Measurements from ENCODE around the gene UPK3B.
A peak's percentile ranks its signal among the peaks of the same experiment; 100 is the strongest.
"Not testable (repeated sequence)": the region's sequence is repeated elsewhere in the genome, so short reads cannot be mapped to it uniquely, and the experiment has no call there.

Gene UPK3B

DNA sequence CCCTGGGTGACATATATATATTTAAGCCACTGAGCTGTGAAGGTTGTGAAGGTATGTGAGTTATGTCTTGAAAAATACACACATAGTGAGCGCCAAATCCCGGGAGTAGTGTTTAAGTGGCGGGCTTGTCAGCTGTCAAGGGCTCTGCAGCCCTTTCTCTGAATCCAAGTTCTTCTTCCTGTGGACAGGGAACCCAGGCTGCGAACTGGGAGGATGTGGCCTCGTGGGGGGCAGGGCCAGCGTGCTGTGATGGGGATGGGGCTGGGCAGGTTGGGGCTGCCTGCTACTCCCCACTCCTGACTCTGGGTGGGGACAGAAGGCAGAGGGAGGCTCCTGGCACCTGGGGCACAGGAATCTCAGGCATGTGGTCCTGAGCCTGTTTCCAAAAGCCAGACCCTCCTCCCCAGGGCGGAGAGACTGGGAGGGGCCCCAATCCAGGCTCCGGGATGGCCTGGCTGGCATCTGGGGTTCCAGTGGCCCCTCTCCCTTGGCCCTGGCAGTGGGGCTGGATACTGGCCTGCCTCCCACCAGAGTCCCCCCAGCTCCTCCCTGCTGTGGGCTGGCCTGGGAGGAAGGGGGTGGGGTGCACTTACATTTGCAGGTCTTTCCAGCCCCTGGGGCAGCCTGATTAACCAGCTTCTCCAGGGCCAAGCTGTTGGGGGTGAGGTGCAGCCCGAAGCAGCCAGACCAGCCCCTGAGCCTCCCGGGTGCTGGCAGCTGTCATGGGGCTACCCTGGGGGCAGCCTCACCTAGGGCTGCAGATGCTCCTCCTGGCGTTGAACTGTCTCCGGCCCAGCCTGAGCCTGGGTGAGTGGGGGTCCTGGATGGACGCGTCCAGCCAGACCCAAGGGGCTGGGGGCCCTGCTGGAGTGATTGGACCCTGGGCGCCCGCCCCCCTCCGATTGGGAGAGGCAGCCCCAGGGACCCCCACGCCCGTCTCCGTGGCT lies at the start of gene UPK3B:
Gene UPK3B (plus strand): TSS at position 622 of the 947 bp plus-strand sequence. CDS start 101 bp downstream, at position 723.
- peak; percentile 27 for DNase-seq

DNA sequence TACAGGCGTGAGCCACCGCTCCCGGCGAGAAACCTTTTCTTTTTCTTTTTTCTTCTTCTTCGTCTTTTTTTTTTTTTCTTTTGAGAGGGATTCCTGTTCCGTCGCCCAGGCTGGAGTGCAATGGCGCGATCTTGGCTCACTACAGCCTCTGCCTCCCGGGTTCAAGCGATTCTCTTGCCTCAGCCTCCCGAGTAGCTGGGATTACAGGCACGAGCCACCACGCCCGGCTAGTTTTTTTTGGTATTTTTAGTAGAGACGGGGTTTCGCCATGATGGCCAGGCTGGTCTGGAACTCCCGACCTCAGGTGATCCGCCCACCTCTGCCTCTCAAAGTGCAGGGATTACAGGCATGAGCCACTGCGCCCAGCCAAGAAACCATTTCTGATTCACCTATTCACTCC lies 49.6 kb upstream of the UPK3B start:
- not testable (repeated sequence) for DNase-seq

DNA sequence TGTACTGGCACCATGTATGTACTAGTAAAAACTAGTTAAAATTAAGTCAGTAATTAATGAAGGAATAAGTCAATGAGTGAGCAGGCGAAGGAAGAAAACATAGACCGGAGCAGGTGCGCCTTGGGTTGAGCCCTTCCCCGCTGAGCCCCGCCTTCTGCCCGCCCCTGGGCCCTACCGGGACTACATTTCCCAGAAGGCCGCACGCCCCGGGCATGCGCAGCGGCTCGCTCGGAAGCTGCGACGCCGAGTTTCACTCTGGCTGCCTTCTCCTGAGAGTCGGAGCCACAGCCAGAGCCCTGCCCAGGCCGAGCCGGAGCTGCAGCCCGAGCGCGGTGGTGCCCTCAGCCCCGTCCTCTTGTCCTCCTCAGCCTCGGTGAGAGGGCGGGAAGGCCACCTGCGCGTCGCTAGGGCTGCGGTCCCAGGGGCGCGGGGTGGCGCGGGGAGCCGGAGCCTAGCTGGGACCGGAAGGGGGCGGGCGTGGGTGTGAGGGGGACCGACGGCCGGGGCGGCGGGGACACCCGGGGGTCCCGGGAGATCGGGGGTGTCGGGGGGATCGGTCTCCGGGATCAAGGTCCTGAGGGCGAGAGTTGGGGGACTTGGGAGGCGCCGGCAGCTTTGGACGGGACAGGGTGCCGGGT lies 48.8 kb upstream of the UPK3B start, which contains the start of gene DTX2:
Gene DTX2 (plus strand): TSS at position 246 of the 638 bp plus-strand sequence. CDS start 18,801 bp downstream, outside the sequence.
- not testable (repeated sequence) for DNase-seq

DNA sequence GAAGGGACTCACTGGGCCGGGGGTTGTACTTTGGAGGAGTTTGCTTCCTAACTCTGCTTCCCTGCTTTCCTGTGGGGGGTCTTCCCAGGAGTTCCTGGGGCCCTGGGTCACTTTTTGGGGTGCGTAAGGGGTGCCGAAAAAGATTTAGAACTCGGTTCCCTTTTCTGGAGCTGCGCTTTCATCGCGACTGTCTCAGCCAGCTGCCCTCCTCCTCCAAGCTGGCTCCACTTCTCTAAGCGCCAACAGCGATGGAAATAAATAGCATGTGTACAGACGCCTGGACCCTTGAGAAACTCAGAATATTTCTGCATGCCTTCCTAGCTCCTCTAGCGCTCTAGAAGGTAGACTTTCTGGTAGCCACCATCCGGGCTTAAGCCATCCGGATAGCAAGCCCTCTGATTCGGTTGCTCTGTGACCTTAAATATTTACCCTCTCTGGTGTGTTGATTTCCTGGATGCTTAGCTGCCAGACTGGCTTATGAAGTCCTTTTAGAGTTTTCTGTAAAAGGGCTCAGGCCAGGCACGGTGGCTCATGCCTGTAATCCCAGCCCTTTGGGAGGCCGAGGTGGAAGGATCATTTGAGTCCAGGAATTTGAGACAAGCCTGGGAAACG lies 48.0 kb upstream of the UPK3B start:
- not testable (repeated sequence) for DNase-seq

GRCh38 chr7:76464959-76465358 lies 45.4 kb upstream of the UPK3B start:
- DNase-seq = not testable (repeated sequence)

DNA sequence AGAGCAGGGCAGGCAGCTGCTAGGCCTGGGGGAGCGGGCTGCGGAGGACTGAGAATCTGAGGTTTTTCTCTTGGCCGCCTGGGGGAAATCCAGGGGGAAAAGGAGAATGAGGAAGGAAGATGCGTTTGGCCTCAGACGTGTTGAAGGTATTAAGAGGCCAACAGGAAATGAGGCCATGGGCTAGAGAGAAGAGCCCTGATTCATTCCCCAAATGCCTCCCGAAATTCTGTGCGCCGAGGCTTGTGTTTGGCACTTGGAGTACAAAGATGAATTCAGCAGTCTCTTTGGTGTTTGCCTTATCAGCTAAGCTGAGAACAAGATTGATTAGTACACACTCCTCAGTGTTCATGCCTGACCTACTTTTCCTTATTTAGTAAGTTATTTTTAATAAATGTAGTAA lies 44.4 kb upstream of the UPK3B start:
- DNase-seq = not testable (repeated sequence)

- DNase-seq = not testable (repeated sequence)
Observed at GRCh38 chr7:76467743-76468404, 42.5 kb upstream of the UPK3B start.

DNA sequence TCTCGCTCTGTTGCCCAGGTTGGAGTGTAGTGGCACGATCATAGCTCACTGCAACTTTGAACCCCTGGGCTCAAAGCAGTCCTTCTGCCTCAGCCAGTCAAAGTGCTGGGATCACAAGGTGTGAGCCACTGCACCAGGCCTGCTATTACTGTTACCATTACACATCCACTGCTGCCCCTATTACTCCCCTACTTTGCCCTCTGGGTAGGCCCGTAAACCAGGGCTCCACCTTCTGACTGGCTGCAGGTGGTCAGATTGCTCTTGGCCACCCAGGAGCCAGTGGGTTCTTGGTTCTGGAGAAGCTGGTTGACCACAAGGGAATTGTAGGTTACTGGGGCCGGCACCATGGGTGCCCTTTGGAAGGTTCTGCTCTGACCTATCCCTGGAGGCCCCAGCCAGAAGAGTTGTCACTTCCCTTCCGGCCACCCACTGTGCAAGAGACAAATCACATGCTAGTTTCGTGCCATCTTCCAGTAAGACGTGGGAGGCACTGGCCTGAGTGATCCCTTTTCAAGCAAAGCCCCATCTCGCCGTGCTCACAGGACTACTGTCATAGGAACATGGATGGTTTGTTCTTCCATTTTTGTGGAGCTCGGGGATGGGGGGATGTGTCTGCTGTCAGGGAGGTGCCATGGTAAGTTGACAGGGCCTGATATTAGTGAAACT lies 38.7 kb upstream of the UPK3B start:
- not testable (repeated sequence) for DNase-seq

DNA sequence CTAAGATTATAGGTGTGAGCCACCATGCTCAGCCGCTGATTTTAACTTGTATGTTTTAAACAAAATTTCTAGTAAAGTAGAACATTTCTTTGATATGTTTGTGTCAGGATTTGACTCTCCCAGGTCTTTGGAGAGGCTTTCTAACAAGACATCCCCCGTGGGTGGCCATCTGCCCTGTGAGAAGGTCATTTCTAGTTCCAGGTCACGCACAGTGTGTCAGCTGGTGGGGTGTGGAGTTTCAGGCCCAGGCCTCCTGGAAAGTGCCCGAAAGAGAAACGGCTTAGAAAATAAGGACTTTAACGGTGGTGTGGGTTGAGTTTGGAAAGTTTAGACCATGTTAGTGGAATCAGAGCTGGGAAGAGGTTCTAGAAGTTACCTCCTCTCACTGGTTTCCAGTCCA lies 37.3 kb upstream of the UPK3B start:
- not testable (repeated sequence) for DNase-seq

DNA sequence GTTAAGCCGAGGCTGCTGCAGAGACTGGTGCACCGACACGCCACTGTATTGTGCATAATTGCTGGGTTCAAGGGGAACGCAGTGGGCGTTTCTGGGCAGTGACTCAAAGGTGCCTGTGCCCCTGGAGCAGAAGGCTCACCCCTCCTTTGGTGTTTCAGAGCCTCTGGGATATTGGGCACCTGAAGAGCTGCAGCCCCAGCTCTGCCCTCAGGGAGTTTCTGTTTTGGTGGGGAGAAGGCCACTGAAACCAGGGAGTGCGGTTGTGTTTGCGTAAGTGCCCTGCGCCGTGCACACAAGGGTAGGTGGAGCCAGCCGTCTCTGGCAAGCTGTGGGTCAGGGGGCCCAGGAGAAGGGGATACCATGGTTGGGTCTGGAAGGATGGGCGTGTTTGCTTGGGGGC lies 34.1 kb upstream of the UPK3B start:
- not testable (repeated sequence) for DNase-seq

DNA sequence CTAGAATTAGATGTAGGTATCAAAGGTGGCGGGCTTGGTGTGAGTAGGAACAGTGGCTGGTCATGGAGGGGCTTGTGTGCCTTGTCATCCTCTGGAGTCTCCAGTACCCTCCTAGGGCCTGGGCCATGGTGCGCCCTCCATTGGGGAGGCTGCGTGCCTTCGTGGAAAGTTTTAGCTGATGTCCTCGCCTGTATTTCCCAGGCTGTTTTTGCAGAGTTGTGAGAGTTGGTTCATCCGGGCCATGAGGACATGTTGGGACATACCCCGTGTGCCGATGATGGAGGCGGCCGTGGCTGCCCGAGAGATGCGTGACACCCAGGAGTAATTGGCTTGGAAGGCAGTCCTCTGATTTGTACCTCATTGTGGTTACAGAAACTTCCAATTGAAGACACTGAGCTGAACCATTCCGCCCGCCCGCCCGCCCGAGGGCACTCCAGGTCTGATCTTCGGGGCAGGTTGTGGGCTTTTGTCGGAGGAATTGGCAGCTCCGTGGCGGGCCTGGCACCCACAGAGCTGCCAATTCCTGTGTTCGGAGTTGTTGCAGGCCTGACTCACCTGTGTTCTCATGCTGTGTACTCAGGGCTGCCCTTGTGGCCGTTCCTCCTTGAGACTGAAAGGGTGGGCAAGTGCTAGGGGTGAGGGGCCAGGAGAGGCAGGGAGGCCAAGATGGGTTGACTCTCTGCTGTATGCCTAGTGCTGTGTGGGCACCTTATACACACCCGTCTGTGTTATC lies 33.4 kb upstream of the UPK3B start:
- not testable (repeated sequence) for DNase-seq

DNA sequence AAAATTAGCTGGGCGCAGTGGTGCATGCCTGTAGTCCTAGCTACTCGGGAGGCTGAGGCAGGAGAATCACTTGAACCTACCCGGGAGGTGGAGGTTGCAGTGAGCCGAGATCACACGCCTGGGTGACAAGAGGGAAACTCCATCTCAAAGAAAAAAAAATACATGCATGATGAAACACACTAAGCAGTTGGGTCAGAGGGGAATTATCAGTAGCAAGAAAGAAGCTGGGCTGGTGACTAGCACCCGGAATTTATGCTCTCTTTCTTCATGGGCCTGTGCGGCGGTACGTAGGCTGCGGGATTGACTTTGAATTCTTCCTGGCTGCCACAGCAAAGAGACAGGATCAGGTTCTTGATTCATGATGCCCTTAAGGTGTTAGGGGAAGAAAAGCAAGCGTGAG lies 30.7 kb upstream of the UPK3B start:
- DNase-seq = not testable (repeated sequence)

DNA sequence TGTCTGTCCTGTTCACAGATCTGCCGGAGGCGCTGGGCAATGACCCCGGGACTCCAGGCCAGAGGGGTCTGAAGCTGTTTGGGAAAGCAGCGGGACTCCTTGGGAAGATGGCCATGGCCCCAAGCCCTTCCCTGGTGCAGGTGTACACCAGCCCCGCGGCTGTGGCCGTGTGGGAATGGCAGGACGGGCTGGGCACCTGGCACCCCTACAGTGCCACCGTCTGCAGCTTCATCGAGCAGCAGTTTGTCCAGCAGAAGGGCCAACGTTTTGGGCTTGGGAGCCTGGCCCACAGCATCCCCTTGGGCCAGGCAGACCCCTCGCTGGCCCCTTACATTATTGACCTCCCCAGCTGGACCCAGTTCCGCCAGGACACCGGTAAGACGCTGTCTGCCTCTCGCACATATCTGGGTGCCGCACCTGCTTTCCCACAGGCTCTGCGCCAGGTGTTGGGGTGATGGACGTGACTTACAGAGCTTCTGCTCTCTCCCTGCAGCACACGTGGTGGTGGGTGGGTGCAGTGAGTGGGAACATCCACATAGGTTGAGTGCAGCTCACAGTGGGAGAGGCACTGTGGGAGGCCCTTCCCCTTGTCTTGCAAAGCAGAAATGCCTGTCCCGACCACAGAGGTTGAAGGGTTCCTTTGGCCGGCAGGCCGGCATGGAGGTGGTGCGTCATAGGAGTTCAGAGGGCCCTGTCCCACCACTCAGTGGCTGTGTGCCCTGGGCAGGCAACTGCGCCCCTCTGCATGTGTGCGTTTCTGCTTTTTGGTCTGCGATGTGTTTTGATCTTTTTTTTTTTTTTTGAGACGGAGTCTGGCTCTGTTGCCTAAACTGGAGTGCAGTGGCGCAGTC lies 29.7 kb upstream of the UPK3B start:
- not testable (repeated sequence) for DNase-seq

GRCh38 chr7:76482660-76483059 lies 27.7 kb upstream of the UPK3B start:
- DNase-seq = not testable (repeated sequence)

DNA sequence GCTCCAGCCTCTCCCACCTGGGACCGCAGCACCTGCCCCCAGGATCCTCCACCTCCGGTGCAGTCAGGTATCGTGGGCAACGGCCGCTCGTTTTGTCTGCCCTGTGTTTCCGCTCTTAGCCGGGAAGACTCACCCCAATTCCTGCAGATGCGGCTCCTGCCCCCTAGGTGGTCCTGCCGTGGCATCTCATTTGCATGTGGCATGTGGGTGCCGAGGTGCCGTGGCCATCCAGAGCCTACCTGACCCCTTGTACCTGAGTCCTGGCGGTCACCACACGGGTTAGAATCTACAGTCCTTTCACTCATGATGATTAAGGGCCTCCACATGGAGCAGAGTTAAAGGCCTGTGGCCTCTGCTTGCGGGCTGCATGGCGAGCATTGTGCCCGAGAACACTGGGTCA lies 27.3 kb upstream of the UPK3B start:
- DNase-seq = not testable (repeated sequence)

DNA sequence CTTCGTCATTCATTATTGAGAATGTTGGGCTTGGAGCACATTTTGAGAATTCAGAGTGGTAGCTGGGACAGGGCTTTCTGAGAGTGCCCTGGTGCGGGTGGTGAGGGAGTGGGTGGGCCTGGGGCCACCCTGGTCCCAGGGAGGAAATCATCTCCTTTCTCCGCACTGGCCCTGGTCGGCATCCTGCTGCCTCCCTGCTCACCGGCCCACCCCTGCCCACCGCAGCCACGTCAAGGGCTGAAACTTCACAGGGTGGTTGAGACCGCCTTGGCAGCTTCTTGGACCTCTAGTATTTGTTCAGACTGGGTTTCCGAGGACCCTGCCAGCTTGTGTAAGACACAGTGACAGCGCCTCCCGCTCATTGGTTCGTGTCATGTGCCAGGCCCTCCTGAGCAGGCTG lies 25.9 kb upstream of the UPK3B start:
- not testable (repeated sequence) for DNase-seq

DNA sequence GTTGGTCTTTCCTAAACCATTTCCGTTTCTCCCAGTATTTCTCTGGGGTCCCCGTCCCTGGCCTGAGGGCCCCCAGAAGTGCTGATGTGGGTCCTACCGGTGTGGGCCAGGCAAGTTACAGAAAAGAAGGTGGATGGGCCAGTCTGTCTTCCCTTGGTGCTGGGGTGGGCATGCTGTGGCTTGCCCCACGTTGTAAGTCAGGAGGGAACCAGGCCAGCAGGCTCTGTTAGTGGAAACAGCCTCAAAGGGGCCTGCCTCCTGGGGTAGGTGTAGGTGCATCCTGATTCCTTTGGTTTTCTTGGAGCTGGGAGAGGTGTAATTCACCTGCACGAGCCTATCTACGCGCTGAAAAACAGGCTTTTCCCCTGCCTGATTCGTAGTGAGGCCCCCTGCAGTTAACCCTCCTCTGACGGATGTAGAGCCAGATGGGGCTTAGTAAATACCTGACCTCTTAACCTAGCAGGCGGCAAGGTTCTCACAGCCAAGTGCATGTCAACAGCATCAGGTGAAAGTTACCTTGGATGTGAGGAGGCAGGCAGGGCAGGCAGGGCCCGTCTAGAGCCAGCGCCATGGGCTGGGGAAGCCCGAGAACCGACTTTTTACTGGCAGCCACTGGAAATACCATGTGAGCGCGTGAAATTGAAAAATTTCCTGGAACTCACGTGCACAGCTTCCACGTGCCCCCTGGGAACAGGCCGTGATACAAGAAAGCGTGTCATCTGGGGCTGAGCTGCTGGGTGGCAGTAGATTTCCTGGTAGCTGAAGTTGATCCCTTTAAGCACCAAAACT lies 24.3 kb upstream of the UPK3B start:
- not testable (repeated sequence) for DNase-seq

- not testable (repeated sequence) for DNase-seq
Observed at GRCh38 chr7:76486618-76487017, 23.7 kb upstream of the UPK3B start.

- DNase-seq = not testable (repeated sequence)
Observed at GRCh38 chr7:76487969-76488368, 22.4 kb upstream of the UPK3B start.

GRCh38 chr7:76492139-76492538 lies 18.2 kb upstream of the UPK3B start:
- not testable (repeated sequence) for DNase-seq
